Fibroblast of lung (primary cell): ENCODE data around the gene DNAJA3. TPM values are rescaled to one million over a fixed set of nuclear protein-coding genes. Genes with fewer than 3 reads are reported as not detected.

Source experiments
- DNase-seq, 2 donors: peaks; one replicate each; pipeline versions ENCODE4 v3.0.0 to v3.0.0-alpha.2; 2010; ENCODE audit warnings: low read depth in 2 of 2
- H2AFZ ChIP-seq: 2 replicates; pipeline ENCODE4 v1.5.1; 2012; ENCODE audit warnings: low read length, control low read depth, inconsistent platforms
- H3K27ac ChIP-seq: 2 replicates; pipeline ENCODE4 v1.5.1; 2011; ENCODE audit warnings: low read length, control low read depth; ENCODE audit not compliant: insufficient read depth
- H3K27me3 ChIP-seq: 2 replicates; pipeline ENCODE4 v1.5.1; 2011; ENCODE audit warnings: mild to moderate bottlenecking, low read length; ENCODE audit not compliant: control insufficient read depth, insufficient read depth
- H3K36me3 ChIP-seq: 2 replicates; pipeline ENCODE4 v1.5.1; 2011; ENCODE audit warnings: low read length; ENCODE audit not compliant: control insufficient read depth, insufficient read depth
- H3K4me1 ChIP-seq: 2 replicates; pipeline ENCODE4 v1.5.1; 2011; ENCODE audit warnings: low read length; ENCODE audit not compliant: control insufficient read depth, insufficient read depth; ENCODE audit errors: extremely low read depth
- H3K4me2 ChIP-seq: 2 replicates; pipeline ENCODE4 v1.5.1; 2011; ENCODE audit warnings: low read length, control low read depth; ENCODE audit not compliant: insufficient read depth; ENCODE audit errors: extremely low read depth
- H3K4me3 ChIP-seq, 4 experiments: fragments of 200-600 bp in 1 of 4; sonication (generic) in 1 of 4; replicated peaks in 1 of 4; 2 replicates each; pipeline ENCODE4 v1.5.1; 2011 to 2016; ENCODE audit warnings: low read length in 4 of 4, low read depth in 3 of 4, mild to moderate bottlenecking in 3 of 4, control low read depth in 2 of 4, inconsistent platforms in 1 of 4, mixed read lengths in 1 of 4; ENCODE audit not compliant: insufficient read depth in 1 of 4; ENCODE audit errors: control extremely low read depth in 1 of 4
- H3K79me2 ChIP-seq: 2 replicates; pipeline ENCODE4 v1.5.1; 2012; ENCODE audit warnings: mild to moderate bottlenecking, low read length, inconsistent platforms; ENCODE audit not compliant: control insufficient read depth, insufficient read depth
- H3K9ac ChIP-seq: 2 replicates; pipeline ENCODE4 v1.5.1; 2011; ENCODE audit warnings: mild to moderate bottlenecking, low read length, control low read depth; ENCODE audit not compliant: insufficient read depth
- H3K9me3 ChIP-seq: 2 replicates; pipeline ENCODE4 v1.5.1; 2012; ENCODE audit warnings: low read depth, low read length; ENCODE audit not compliant: control insufficient read depth, insufficient read depth
- H4K20me1 ChIP-seq: 2 replicates; pipeline ENCODE4 v1.5.1; 2011; ENCODE audit warnings: low read length; ENCODE audit not compliant: control insufficient read depth, insufficient read depth; ENCODE audit errors: extremely low read depth
- EZH2 ChIP-seq: IDR thresholded peaks from 2 replicates; pipeline ENCODE4 v1.5.1; 2012; ENCODE audit warnings: low read length, control low read depth, mild to moderate bottlenecking; ENCODE audit errors: missing control alignments
- polyA plus RNA-seq, 2 donors: library from polyadenylated mRNA; depleted of rRNA in 1 of 2; stranded (reverse) in 1 of 2; unstranded in 1 of 2; fragments of >200 nt; gene quantifications; 2 replicates each; pipeline ENCODE4 v1.2.1, GENCODE V29; 2011 to 2012; ENCODE audit warnings: missing spikeins in 1 of 2
- total RNA-seq: library from RNA; depleted of rRNA; stranded (reverse); fragments of >200 nt; gene quantifications from 2 replicates; pipeline ENCODE4 v1.2.1, GENCODE V29; 2014
- TF ChIP-seq, protein P1 (sequence below), 2 donors: IDR thresholded peaks in 1 of 2; conservative IDR thresholded peaks in 1 of 2; 1 replicate in 1 of 2; 2 replicates in 1 of 2; pipeline ENCODE4 v1.5.1; 2011 to 2012; ENCODE audit warnings: low read length in 2 of 2, control low read depth in 1 of 2, inconsistent platforms in 1 of 2, low read depth in 1 of 2, mild to moderate bottlenecking in 1 of 2

DNAJA3 gene
- total and polyA plus RNA-seq, 2 donors (not counting 1 experiment from before 2014, with no cell fraction given): 27.8 to 66.1 TPM

DNA sequence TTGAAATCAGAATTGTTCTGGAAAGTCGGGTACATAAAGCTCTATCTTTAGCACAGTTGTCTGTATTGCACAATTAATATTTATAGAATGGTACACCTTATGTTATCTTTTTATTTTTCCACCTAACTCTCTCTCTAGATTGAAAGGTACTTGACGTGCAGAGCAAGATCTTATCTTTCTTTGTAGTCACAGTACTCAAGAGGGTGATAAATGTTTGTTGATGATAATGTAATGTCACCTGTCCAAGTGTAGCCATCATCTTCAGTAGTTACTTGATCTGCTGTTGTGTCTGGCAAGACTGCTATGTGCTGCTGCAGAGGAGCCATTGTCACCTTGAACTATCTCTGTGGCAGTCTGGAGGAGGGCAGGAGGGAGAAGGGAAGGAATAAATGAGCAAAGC is 55.9 kb downstream of the DNAJA3 start:
- H3K79me2 ChIP-seq: peaks cover 30% of the 10 kb centered on the region
- H4K20me1 ChIP-seq: no peaks in the 10 kb centered on the region
- no peak overlapping the region for H3K9ac ChIP-seq
- no peak for DNase-seq
- no peak overlapping the region for H3K4me2 ChIP-seq
- H3K4me3 ChIP-seq: no peak overlapping the region
- H3K27me3 ChIP-seq: no peaks in the 10 kb centered on the region
- H3K9me3 ChIP-seq: no peaks in the 10 kb centered on the region
- no peak for TF ChIP-seq EZH2
- TF ChIP-seq, protein P1, sequence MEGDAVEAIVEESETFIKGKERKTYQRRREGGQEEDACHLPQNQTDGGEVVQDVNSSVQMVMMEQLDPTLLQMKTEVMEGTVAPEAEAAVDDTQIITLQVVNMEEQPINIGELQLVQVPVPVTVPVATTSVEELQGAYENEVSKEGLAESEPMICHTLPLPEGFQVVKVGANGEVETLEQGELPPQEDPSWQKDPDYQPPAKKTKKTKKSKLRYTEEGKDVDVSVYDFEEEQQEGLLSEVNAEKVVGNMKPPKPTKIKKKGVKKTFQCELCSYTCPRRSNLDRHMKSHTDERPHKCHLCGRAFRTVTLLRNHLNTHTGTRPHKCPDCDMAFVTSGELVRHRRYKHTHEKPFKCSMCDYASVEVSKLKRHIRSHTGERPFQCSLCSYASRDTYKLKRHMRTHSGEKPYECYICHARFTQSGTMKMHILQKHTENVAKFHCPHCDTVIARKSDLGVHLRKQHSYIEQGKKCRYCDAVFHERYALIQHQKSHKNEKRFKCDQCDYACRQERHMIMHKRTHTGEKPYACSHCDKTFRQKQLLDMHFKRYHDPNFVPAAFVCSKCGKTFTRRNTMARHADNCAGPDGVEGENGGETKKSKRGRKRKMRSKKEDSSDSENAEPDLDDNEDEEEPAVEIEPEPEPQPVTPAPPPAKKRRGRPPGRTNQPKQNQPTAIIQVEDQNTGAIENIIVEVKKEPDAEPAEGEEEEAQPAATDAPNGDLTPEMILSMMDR (conservative IDR thresholded peaks at IDR 0.05 in 1 of 2, IDR thresholded peaks at IDR 0.05 in 1 of 2; ENCODE audit: low read depth in 1 of 2, low read length in 2 of 2): no peak
- peaks cover 2% of the 10 kb centered on the region for H3K4me1 ChIP-seq
- H3K36me3 ChIP-seq: no peaks in the 10 kb centered on the region
- H2AFZ ChIP-seq: no peak overlapping the region
- H3K27ac ChIP-seq: no peak overlapping the region

DNA sequence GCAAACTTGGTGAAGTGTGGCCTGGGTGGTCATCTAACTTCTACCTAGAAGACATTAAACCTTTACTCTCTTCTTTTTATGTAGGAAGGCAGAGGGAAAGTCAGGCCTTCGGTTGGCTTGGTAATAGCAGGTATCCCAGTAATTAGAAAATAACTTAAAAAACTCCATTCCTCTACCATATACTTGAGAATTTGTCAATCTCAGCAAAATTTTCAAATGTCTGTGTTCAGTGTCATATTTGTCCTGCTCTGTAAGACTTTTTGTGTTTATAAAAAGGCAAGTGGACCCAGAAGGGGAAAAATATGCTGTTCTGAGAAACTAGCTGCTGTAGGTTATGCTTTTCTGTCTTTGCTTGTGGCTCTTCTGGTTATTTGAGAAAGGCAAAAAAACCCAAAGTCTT is 56.3 kb downstream of the DNAJA3 start:
- no peak for TF ChIP-seq EZH2
- TF ChIP-seq, protein P1 (conservative IDR thresholded peaks at IDR 0.05 in 1 of 2, IDR thresholded peaks at IDR 0.05 in 1 of 2; ENCODE audit: low read depth in 1 of 2, low read length in 2 of 2): no peak
- no peak for DNase-seq
- H3K79me2 ChIP-seq: peaks cover 27% of the 10 kb centered on the region

DNA sequence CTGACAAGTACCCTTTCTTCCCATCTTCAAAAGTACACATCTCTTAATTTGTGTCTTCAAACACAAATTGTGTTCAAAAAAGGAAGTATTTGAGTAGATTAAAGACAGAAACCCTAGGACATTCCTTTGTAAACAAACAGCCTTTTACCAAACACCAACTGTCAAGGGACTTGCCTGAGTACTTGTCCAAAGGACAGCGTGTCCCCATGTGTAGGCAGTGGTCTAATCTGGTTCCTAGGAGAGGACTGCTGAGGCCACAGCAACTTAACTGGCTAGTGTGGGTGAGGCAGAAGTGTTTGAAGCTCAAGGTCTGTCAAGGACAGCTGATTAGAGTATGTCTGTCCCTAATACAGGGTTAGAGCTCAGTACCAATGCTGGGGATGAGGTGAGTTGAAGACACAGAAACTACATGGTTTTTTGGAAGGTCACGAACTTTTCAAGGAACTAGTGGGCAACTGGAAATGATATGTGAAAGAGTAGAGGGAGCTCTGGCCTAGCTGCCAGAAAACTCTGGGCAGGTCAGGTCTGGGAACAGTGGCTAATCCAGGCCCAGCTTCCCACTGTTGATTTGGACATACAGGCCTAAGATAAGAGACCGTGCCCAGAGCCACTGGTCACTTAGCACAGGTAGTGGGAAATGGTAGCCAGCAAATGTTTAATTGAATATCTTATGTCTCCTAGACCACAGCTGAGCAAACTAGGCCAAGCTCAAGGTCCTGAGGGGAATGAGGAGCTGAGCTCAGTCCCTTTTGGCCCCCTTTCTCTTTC is 60.6 kb downstream of the DNAJA3 start:
- no peak overlapping the region for H3K9ac ChIP-seq
- no peaks in the 10 kb centered on the region for H3K27me3 ChIP-seq
- H3K27ac ChIP-seq: no peak overlapping the region
- H3K4me2 ChIP-seq: no peak overlapping the region
- H3K9me3 ChIP-seq: no peaks in the 10 kb centered on the region
- peaks cover 21% of the 10 kb centered on the region for H3K79me2 ChIP-seq
- no peaks in the 10 kb centered on the region for H4K20me1 ChIP-seq
- no peak overlapping the region for H3K4me3 ChIP-seq
- no peak overlapping the region for H2AFZ ChIP-seq
- no peak for DNase-seq
- TF ChIP-seq EZH2: no peak
- TF ChIP-seq, protein P1 (conservative IDR thresholded peaks at IDR 0.05 in 1 of 2, IDR thresholded peaks at IDR 0.05 in 1 of 2; ENCODE audit: low read depth in 1 of 2, low read length in 2 of 2): no peak
- no peaks in the 10 kb centered on the region for H3K36me3 ChIP-seq
- peaks cover 15% of the 10 kb centered on the region for H3K4me1 ChIP-seq

More for the DNA sequence above, 56.3 kb downstream of the DNAJA3 start:
- no peak overlapping the region for H3K9ac ChIP-seq
- H3K4me2 ChIP-seq: no peak overlapping the region
- no peaks in the 10 kb centered on the region for H3K9me3 ChIP-seq
- no peak overlapping the region for H2AFZ ChIP-seq
- no peak overlapping the region for H3K4me3 ChIP-seq
- no peak overlapping the region for H3K27ac ChIP-seq
- H3K4me1 ChIP-seq: peaks cover 2% of the 10 kb centered on the region
- no peaks in the 10 kb centered on the region for H4K20me1 ChIP-seq
- no peaks in the 10 kb centered on the region for H3K27me3 ChIP-seq
- H3K36me3 ChIP-seq: no peaks in the 10 kb centered on the region
